SK-N-SH treated with all-trans-retinoic acid at 6 μM for 48 hours (cell line): ENCODE measurements around the gene PAPSS2.

Source experiments
- ATAC-seq: fragments of 200-7000 bp; cut with Tn5 transposase; 3 replicates; pipeline ENCODE4 v1.9.1; 2020; ENCODE audit warnings: mild to moderate bottlenecking, moderate library complexity
- ARNTL ChIP-seq: fragments of 450-650 bp; formaldehyde crosslinking; IDR thresholded peaks from 2 replicates; pipeline ENCODE4 v1.5.0; 2020; ENCODE audit warnings: low read depth, mild to moderate bottlenecking, moderate library complexity, borderline replicate concordance
- BACH2 ChIP-seq: fragments of 250-450 bp; sonication (Bioruptor Pico); IDR thresholded peaks from 2 replicates; pipeline ENCODE4 v1.9.0; 2021; ENCODE audit warnings: mild to moderate bottlenecking, borderline replicate concordance
- CSDC2 ChIP-seq: fragments of 250-450 bp; sonication (Bioruptor Pico); IDR thresholded peaks from 2 replicates; pipeline ENCODE4 v1.5.0; 2020; ENCODE audit warnings: mild to moderate bottlenecking, moderate library complexity
- CSRNP3 ChIP-seq: fragments of 250-450 bp; sonication (Bioruptor Pico); IDR thresholded peaks from 2 replicates; pipeline ENCODE4 v1.5.1; 2021; ENCODE audit warnings: mild to moderate bottlenecking, moderate library complexity
- ESRRG ChIP-seq: fragments of 250-450 bp; sonication (Bioruptor Pico); IDR thresholded peaks from 2 replicates; pipeline ENCODE4 v1.6.1; 2021; ENCODE audit warnings: mild to moderate bottlenecking
- GLIS3 ChIP-seq: fragments of 250-450 bp; sonication (Bioruptor Pico); IDR thresholded peaks from 2 replicates; pipeline ENCODE4 v1.5.0; 2020; ENCODE audit warnings: mild to moderate bottlenecking, moderate library complexity
- ISL1 ChIP-seq: fragments of 250-450 bp; sonication (Bioruptor Pico); IDR thresholded peaks from 2 replicates; pipeline ENCODE4 v2.1.2; 2022; ENCODE audit warnings: mild to moderate bottlenecking, moderate library complexity
- POU6F1 ChIP-seq: fragments of 250-450 bp; sonication (Bioruptor Pico); IDR thresholded peaks from 2 replicates; pipeline ENCODE4 v1.8.0; 2021; ENCODE audit warnings: low read depth, mild to moderate bottlenecking, moderate library complexity, borderline replicate concordance
- PPARA ChIP-seq: fragments of 250-450 bp; sonication (Bioruptor Pico); IDR thresholded peaks from 2 replicates; pipeline ENCODE4 v1.5.0; 2020; ENCODE audit warnings: mild to moderate bottlenecking, borderline replicate concordance
- RARB ChIP-seq: fragments of 250-450 bp; sonication (Bioruptor Pico); IDR thresholded peaks from 2 replicates; pipeline ENCODE4 v1.8.0; 2021; ENCODE audit warnings: mild to moderate bottlenecking, moderate library complexity
- SNAI2 ChIP-seq: fragments of 250-450 bp; sonication (Bioruptor Pico); IDR thresholded peaks from 2 replicates; pipeline ENCODE4 v1.5.0; 2020; ENCODE audit warnings: mild to moderate bottlenecking, moderate library complexity
- TOX ChIP-seq: fragments of 250-450 bp; sonication (Bioruptor Pico); IDR thresholded peaks from 2 replicates; pipeline ENCODE4 v1.8.0; 2021; ENCODE audit warnings: mild to moderate bottlenecking, moderate library complexity, borderline replicate concordance
- TSHZ2 ChIP-seq: fragments of 250-450 bp; sonication (Bioruptor Pico); IDR thresholded peaks from 2 replicates; pipeline ENCODE4 v1.5.0; 2020; ENCODE audit warnings: mild to moderate bottlenecking, moderate library complexity
- ZFP3 ChIP-seq: fragments of 250-450 bp; sonication (Bioruptor Pico); IDR thresholded peaks from 2 replicates; pipeline ENCODE4 v1.5.0; 2020; ENCODE audit warnings: mild to moderate bottlenecking, moderate library complexity
- ZFP30 ChIP-seq: fragments of 450-650 bp; formaldehyde crosslinking; IDR thresholded peaks from 2 replicates; pipeline ENCODE4 v1.5.0; 2022; ENCODE audit warnings: mild to moderate bottlenecking, moderate library complexity
- ZNF565 ChIP-seq: fragments of 450-650 bp; formaldehyde crosslinking; conservative IDR thresholded peaks from 2 replicates; pipeline ENCODE4 v1.5.0; 2020; ENCODE audit warnings: low read depth, mild to moderate bottlenecking, moderate library complexity
- ZNF70 ChIP-seq: fragments of 450-650 bp; formaldehyde crosslinking; IDR thresholded peaks from 2 replicates; pipeline ENCODE4 v1.5.0; 2020; ENCODE audit warnings: mild to moderate bottlenecking, moderate library complexity
- ZNF8 ChIP-seq: fragments of 450-650 bp; formaldehyde crosslinking; IDR thresholded peaks from 2 replicates; pipeline ENCODE4 v1.5.0; 2020; ENCODE audit warnings: mild to moderate bottlenecking, moderate library complexity
- TF ChIP-seq, protein P1 (sequence below): fragments of 250-450 bp; sonication (Bioruptor Pico); IDR thresholded peaks from 2 replicates; pipeline ENCODE4 v1.5.1; 2020; ENCODE audit warnings: low read depth, mild to moderate bottlenecking, moderate library complexity

Gene PAPSS2

DNA sequence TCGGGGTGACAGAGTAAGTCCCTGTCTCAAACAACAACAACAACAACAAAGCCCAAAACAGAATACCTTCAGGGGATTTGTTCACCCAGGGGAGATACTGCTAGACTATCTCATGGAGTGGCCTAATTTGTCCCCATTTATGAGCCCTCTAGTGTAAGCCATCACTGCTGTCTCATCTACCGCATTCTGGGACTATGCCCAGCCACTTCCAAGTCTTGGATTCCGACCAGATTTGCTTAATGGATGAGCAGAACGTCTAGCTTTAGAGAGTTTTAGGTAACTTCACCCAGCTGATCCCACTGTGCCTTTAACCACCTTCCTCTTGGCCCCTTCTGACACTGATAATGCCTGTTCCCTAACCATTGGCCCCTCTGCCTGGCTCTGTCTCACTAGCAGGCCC is 47.1 kb downstream of the PAPSS2 start:
- TF ChIP-seq ISL1 (CRISPR knock-in tag) (0 out of 2 replicates have a peak, but pooled peaks have one; percentile 16), ARNTL (CRISPR knock-in tag) (no peak)
- ATAC-seq = peak; percentile 56

DNA sequence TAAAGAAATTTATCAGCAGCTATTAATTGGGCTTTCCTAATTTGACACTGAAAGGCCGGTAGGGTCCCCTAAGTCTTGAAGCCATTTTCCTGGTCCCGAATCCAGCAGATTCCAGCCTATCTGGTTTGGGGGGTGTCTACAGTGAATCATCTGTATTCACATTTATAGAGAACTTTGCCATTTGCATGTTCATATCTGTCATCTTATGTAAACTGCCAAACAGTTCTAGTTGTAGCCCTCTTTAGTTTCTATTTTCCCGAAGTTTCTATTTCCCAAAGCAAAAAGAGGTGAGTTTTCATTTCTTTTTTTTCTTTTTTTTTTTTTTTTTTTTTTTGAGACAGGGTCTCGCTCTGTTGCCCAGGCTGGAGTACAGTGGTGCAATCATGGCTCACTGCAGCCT is 47.6 kb downstream of the PAPSS2 start:
- no peak for ATAC-seq
- TF ChIP-seq ZFP3 (CRISPR knock-in tag) (no peak), SNAI2 (CRISPR knock-in tag) (no peak), ZFP30 (CRISPR knock-in tag) (no peak), POU6F1 (CRISPR knock-in tag) (no peak), ZNF70 (CRISPR knock-in tag) (no peak), BACH2 (CRISPR knock-in tag) (no peak), CSDC2 (CRISPR knock-in tag) (no peak), ZNF8 (CRISPR knock-in tag) (no peak), ESRRG (no peak), TSHZ2 (CRISPR knock-in tag) (no peak), ZNF565 (CRISPR knock-in tag) (no peak), GLIS3 (CRISPR knock-in tag) (no peak), ARNTL (CRISPR knock-in tag) (no peak), PPARA (CRISPR knock-in tag) (no peak)
- TF ChIP-seq, protein P1, sequence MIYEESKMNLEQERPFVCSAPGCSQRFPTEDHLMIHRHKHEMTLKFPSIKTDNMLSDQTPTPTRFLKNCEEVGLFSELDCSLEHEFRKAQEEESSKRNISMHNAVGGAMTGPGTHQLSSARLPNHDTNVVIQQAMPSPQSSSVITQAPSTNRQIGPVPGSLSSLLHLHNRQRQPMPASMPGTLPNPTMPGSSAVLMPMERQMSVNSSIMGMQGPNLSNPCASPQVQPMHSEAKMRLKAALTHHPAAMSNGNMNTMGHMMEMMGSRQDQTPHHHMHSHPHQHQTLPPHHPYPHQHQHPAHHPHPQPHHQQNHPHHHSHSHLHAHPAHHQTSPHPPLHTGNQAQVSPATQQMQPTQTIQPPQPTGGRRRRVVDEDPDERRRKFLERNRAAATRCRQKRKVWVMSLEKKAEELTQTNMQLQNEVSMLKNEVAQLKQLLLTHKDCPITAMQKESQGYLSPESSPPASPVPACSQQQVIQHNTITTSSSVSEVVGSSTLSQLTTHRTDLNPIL (CRISPR knock-in tag) = no peak
- TF ChIP-seq, all 23 proteins: peak for 0

GRCh38 chr10:87712913-87713616 is 53.4 kb downstream of the PAPSS2 start:
- TF ChIP-seq POU6F1 (CRISPR knock-in tag) (no peak), ZNF565 (CRISPR knock-in tag) (no peak), ZFP3 (CRISPR knock-in tag) (no peak), ZNF70 (CRISPR knock-in tag) (no peak), RARB (no peak), CSRNP3 (CRISPR knock-in tag) (no peak), ESRRG (no peak), ZNF8 (CRISPR knock-in tag) (no peak), SNAI2 (CRISPR knock-in tag) (no peak), ZFP30 (CRISPR knock-in tag) (no peak), TOX (CRISPR knock-in tag) (no peak), BACH2 (CRISPR knock-in tag) (no peak)
- TF ChIP-seq, protein P1 (CRISPR knock-in tag) = no peak
- ATAC-seq = no peak
